ENCODE measurements around the gene ABCC12.

GRCh38 chr16:48113001-48113400 lies 42.8 kb downstream of the ABCC12 start:
- TF ChIP-seq CTCF (IDR thresholded peaks at IDR 0.05; ENCODE audit: extremely low read depth in 1 of 2, insufficient read depth in 1 of 2, low read depth in 1 of 2, low read length in 2 of 2) (no peak), EZH2 (IDR thresholded peaks at IDR 0.05; ENCODE audit: borderline replicate concordance, low read depth, low read length, severe bottlenecking) (no peak), POLR2A (IDR thresholded peaks at IDR 0.05; ENCODE audit: low read depth, low read length) (no peak), MAX (IDR thresholded peaks at IDR 0.05; ENCODE audit: insufficient read depth, insufficient read length) (no peak), POLR2AphosphoS5 (IDR thresholded peaks at IDR 0.05; ENCODE audit: insufficient read depth, low read depth, low read length) (no peak), GATA2 (IDR thresholded peaks at IDR 0.05; ENCODE audit: insufficient read depth, insufficient read length, low read depth, low read length) (no peak), MYC (IDR thresholded peaks at IDR 0.05; ENCODE audit: low read depth, low read length) (no peak), FOS (IDR thresholded peaks at IDR 0.05; ENCODE audit: borderline replicate concordance, insufficient read depth, low read length) (no peak), JUN (IDR thresholded peaks at IDR 0.05; ENCODE audit: borderline replicate concordance, insufficient read depth, insufficient read length, low read depth) (no peak)

Data from endothelial cell of umbilical vein (primary cell).